HG02623 (cell line): Measurements from ENCODE around the gene ACOXL.

Source experiments
- ATAC-seq: cut with Tn5 transposase; IDR thresholded peaks from one replicate; pipeline ENCODE4 v1.9.1; 2021; ENCODE audit warnings: moderate library complexity; ENCODE audit not compliant: unreplicated experiment

Gene ACOXL

DNA sequence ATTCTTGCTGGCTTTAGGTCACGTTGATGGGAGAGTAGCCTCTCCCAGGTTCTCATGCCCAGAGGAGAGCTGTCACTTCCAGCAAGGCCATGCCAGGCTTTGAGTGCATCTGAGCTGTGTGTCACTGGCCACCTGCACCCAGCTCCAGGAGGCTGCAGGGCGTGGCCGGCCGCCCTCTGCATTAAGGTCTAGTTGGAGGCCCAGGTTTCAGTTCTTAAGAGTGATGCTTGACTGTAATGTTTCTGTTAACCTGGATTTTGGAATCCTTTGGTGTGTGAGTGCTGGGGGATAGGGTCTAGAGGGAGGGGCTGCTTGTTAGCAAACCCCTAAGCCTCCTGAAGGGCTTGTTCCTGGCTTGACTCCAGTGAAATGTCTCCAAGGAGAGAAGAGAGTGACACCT is 140.1 kb downstream of the ACOXL start:
- ATAC-seq = no peak

- ATAC-seq = no peak
Measured at GRCh38 chr2:110873056-110873502, 140.7 kb downstream of the ACOXL start.

DNA sequence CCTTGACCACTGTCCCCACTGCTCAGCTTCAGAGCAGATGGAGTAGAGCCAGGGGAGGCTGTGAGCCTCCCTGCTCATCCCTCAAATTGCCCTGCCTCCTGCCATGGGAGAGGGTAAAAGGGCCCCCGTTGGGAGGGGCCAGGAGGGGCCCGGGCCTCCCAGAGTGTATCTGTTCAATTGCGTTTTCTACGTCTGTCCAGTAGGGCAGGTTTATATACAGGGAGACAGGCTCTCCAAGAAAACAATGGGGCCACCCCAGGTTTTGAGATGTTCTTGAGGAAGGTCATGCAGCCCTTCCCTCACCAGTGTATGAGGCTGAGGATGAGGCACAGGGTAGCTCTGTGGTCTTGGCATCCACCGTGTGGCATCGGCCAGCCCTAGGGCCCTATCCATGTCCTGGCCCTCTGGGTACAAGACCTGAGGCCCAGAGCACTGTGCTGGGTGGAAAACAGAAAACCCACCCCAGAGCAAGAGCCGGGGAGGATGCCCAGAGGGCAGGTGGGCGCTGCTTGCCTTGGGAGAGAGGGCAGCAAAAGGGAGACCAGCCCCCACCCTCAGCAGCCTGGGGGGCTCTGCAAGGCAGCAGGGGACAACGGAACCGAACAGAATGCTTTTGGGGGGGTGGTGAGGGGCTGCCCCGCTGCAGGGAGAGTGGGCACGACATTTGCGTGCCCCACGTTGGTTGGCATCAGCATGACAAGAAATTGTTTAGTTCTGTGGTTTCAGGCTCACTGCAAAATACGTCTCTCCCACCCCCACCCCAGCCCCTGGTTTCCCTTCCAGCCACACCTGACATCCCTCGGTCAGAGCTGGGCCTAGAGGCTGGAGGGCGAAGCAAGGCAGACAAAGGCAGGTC is 141.5 kb downstream of the ACOXL start:
- ATAC-seq = no peak

- ATAC-seq = no peak
Measured at GRCh38 chr2:110874453-110875383, 142.3 kb downstream of the ACOXL start.

GRCh38 chr2:110875384-110875725 is 143.0 kb downstream of the ACOXL start:
- no peak for ATAC-seq

DNA sequence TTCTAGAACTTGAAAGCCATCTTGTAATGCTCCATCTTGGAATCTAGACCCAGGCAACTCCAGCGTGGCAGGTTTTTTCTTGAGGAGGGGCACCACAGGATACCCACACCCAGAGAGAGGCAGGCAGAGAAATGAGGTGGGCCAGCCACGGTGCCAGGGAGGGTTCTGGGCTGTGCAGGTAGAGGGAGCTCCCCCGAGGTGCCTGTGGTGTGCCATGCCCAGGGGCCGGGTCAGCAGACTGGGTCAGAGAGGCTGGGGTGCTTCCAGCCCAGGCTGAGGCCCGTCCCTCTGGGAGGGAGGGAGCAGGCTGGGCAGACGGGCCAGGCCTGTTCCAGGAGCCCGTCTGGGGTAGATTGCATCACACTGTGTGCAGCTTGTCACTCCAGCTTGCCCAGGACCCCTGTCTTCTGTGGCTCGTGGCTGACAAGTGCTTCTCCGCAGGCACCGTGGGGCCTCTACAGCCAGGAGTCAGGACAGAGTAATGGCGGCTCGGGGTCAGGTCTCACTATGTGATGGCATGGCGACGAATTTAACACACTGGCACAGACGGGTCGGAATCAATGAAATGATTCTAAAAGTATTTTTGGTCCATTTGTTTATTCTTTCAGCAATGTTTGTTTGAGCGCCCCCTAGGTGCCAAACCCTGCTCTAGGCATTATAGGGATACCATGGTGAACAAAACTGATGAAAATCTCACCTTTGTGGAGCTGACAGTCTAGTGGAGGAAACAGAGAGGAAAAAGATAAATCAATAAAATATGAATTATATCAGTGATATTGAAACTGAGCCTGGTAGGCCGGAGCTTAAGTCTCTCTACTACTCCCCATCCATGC is 144.0 kb downstream of the ACOXL start:
- ATAC-seq = no peak

- ATAC-seq = no peak
Measured at GRCh38 chr2:110877031-110877827, 144.9 kb downstream of the ACOXL start.

DNA sequence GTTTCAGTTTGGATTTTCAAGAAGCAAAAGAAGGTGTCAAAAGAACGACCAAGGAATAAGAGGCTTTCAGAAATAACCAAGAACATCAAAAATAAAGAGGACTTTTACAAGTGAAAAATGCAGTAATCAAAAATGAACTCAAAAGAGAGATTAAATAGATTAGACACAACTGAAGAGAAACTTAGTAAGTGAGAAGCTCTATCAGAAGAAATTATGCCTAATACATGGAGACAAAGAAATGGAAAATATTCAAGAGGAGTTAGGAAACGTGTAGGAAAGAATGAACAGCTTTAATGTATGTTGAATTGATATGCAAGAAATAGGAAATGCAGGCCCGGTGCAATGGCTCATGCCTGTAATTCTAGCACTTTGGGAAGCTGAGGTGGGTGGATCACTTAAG is 145.8 kb downstream of the ACOXL start:
- no peak for ATAC-seq

GRCh38 chr2:110881908-110882307 is 149.5 kb downstream of the ACOXL start:
- no peak for ATAC-seq

DNA sequence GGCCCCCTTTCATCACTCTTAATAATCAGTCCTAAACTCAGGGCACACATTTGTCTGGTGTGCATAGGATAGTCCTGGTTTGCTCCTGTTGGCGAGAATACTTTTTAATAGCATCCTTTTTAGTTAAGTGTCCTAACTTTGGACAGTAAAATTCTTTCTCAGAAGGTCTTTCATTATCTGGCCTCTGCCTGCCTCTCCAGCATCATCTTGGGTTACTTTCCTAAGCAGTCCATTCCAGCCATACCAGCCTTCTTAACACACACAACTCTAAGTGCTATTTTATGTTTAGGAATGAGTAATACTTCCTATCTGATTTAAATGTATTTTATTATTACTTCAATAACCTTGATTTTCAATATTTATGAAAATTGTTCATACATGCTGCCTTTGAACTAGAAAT is 151.0 kb downstream of the ACOXL start:
- ATAC-seq = no peak

- ATAC-seq = no peak
Measured at GRCh38 chr2:110885256-110885655, 152.9 kb downstream of the ACOXL start.

DNA sequence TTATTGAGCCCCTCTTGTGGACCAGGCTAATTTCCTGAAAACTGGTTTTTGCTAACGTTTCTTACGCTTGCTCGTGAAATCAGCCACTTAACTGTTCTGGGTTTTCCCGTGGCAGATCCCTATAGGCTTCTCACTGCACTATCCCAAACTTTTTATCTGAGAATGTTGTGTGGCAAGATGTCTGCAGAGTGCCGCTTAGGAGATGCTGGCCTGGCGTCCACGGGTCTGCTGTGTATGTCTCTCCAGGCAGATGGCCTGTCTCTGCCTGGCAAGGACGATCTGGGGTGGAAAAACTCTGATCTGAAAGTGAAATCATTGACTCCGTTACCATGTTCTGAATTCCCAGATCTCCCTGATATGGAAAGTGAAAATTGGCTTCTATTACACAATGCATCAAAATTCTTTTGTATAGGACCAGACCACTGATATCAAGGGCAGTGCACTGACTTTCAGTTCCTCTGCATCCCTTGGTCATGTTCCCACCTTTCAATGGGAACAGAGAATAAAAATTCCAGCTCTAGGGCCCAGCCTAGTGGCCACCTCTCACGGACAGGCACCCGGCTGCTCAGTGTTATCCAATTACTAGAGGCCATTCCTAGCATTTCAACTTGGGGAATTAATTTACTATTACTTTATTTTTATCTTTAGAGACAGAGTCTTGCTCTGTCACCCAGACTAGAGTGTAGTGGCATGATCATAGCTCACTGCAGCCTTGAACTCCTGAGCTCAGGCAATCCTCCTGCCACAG is 154.6 kb downstream of the ACOXL start:
- no peak for ATAC-seq

GRCh38 chr2:110888411-110888810 is 156.0 kb downstream of the ACOXL start:
- ATAC-seq = no peak

- no peak for ATAC-seq
Measured at GRCh38 chr2:110891626-110892025, 159.3 kb downstream of the ACOXL start.

GRCh38 chr2:110896226-110896625 is 163.9 kb downstream of the ACOXL start:
- no peak for ATAC-seq

- ATAC-seq = no peak
Measured at GRCh38 chr2:110897966-110898365, 165.6 kb downstream of the ACOXL start.

DNA sequence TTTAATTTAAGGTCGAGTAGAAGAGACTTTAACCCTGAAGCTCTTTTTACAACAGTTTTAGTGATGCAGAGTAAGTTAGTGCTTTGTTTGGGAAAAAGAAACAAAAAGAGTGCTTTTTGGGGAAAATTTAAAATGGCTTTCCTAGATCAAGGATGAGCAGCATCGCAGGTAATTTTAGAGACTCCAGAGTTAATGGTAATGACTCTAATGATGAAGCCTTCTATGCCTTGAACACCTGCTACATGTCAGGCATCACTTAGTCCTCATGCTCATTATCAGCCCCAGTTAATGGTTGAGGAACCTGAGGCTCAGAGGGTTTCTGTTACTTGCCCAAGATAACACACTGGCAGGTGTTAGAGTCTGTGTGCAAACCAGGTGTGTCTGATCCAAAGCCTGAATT is 167.8 kb downstream of the ACOXL start:
- no peak for ATAC-seq

DNA sequence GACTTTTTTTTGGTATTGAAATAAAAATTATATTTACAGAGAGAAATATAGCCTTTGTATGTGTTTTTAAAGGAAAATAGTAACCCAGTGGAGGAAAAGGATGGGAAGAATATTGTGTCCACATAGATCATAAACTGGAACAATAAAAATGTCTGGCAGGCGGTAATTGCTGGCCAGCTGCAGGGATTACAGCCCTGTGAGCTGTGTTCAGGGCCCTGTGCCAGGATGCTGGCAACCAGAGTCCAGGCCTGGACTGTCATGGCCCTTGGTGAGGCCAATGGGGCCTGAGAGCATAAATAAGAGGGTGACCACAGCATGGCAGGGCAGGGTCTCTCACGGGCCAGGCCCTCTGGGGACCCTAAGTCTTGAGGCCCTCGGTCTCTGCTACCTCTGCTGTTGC is 171.2 kb downstream of the ACOXL start:
- no peak for ATAC-seq

DNA sequence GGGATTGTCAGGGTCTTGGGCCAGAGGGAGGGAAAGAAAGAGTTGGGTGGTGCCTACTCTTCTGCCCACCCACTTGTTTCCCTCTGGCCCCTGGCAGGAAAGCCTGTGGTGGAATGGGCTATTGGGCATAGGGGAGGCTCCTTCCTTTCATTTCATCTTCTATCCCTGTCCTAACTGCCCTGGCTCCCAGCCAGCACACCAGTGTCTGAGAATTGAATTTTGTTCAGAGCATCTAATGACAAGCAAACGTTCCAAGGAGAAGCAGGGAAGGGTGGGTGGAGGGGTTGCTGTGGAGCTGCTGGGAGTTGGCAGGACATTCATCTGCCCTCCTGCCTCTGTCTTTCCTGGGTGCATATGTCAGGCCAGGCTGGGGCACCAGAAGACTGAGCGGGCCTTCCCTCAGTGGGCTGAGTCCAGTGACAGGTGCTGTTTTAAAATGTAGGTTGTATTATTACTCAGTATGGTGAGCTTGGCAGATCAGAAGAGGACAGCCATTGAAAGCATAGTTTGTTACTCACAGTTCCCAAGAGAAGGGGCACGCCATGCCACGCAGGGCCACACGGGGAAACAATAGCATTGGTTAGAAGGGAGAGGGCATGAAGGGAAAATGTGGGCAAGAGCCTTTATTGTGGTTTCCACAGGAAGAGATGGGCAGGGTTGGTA is 171.9 kb downstream of the ACOXL start:
- no peak for ATAC-seq
